ENCODE data around the gene FAM76B.
A peak's percentile ranks its signal among the peaks of the same experiment; 100 is the strongest.
"Not testable (repeated sequence)": the region's sequence is repeated elsewhere in the genome, so short reads cannot be mapped to it uniquely, and the experiment has no call there.

The FAM76B gene

DNA sequence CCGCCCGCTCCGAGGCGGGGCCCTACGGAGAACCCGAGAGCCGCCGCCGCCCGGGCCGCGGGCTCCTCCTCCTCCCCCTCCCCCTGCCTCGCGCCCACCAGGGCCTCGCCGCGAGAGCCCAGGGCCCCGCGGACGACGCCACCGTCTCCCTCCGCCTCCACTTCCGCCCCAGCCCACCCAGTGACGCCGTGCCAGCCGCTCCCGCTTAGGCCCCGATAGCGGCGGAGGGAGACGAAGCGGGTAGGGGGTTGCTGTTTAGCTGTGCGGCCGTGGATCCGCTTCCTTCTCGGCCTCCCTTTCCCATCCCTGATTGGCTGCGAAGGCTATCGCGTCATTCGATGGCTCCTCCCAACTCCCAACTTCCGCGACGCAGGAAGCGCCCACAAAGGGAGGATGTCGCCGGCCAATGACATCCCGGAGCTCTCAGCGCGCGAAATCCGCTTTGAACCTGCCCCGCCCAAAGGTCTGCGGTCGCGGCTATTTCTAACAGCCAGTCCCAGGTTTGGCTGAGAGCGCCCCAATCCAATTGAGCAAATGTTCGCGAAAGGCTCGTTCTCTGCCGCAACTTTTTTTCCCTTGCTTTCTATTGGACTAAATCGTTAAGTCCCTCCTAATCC, at the start of gene FAM76B:
Gene FAM76B, minus strand, starts transcription at position 277 of the 617 bp plus-strand sequence. CDS start 304 bp downstream, outside the sequence.
- peak; percentile 99 for DNase-seq

DNA sequence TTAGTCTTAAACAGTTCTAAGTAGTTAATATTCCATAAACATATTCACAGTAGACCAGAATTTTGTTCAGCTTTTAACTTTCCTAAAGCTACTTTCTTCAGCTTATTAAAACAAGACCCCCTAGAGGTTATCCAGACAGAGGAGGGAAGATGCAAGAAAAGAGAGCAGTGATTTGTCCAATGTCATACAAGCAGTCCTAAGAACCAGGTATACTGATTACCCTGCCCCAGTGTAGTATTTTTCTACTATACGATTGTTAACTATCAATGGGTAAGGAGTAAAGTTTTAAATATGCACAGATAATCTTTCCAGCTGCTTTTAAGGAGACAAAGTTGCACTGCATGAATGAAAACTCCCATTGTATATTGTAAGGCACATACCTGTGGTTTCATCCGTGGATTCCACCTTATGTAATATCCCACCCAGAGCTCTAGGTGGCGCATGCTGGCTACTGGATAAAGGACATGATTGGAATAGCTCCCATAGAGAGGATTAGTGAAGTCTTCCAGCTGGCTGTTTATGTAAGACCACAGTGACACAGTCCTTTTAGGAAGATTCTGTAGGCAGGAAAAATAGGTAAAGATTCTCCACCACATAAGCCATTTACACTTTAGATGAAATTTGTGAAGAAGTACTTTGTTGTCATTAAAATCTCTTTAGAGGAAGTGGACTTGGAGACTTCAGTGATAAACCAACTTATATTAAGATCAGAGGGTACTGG, 46.3 kb upstream of the FAM76B start:
- DNase-seq, result peak; percentile 93

DNA sequence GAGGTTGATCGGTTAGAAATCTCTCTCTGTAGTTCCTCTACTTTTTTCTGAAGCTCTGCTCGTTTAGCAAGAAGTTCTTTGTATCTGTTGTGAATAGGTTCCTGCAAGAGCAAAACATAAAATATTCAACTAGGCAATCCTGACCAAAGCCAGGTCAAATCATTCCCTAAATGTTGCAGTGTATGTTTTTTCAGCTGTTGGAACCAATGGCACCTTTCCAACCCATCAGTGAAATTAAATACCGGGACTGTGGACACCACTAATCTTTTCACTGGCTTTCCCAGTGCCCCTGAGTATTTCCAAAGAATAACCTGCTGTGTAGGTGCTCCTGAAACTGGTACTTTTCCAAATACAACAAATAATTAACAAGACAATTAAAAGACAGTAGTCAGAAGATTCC, 45.8 kb upstream of the FAM76B start:
- no peak for DNase-seq

DNA sequence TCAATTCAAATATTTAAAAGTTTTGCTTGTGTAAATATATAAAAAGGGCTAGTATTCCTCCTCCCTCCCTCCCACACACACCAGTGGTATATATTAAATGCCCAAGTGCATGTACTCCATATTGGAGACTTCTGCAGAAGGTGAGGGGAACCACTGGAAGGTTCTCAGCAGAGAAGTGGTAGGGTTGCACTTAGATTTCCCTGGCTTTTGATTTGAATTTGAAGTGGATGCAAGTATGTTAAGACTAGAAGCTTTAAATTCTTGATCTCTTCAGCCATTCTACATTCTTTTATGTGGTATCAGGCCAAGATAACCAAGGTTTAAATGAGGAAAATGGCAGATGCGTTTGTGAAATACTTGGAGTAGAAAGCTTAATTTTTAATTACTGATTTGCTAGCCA, 43.8 kb upstream of the FAM76B start:
- no peak for DNase-seq

DNA sequence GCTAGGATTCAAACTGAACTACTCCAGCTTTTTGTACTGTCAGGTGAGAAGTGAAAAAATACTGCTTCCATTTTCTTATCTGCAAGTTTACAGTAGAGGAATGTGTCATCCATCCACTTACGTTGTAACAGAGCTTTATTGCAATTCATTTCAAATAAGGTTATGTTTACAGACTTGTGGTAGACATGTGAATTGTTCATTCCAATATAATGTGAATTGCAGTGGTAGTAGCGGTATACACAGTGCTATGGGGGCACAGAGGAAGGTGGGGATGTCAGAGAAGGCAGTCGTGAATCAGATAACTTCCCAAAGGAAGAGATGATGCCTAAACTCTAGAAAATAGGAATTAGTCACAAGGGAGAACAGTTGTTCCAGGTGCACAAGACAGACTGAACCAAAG, 43.2 kb upstream of the FAM76B start:
- DNase-seq, result peak; percentile 79

DNA sequence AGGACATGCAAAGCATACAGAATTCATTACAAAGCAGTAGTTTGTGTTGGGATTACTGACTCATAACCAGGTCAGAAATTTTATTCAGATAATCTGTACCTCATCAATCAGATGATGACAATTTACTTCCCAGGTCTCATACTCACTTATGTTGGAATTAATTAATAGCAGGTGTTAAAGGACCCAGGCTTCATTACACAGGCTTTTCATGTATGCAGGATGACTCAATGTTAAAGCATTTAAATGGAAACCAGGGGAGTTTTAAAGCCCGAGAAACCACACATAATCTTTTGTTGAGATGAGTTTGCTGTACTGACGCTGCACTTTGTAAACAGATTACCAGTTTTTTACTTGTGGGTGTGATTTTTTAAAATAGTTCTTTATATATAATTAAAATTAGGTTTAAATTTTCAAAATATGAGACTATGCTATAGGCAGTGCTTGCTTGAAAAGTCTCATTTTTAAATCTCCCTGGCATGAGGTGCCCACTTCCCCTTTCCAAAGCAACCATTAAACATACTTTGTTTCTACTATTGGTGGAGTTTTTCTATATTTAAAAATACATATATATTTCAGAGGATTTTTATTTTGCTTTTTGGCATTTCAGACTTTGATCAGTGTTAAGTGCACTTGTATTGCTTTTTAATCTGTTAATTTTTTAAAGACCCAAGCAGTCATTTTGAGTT, 41.8 kb upstream of the FAM76B start:
- DNase-seq, result peak; percentile 91

DNA sequence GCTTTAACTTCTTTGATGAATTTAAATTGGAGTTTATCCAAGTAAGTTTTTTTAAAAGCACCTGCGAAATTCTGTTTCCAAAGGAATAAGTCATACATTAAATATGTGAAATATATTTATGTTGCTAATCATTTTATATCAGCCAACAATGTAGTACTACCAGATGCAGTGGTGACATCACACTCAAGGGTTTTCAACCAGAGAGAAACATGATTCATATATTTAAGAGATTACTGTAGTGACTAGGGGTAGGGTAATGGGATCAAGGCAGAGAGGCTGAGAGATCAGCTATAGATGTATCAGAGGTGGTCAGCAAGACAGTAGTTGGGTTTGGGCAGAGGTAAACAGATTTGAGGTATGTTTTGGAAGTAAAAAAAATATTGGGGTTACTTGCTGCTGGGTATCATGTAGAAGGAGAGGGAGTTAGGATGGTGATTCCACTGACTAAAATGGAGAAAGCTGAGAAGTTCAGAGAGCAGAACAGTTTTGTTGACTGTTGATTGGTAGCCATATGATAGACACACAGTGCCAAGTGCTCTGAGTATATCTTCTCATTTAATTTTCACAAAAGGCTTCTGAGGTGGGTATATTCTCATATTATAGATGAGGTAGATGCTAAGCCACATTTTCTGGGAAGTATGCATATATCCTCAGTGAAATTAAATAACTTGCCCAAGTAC, 40.1 kb upstream of the FAM76B start:
- DNase-seq, result peak; percentile 85

DNA sequence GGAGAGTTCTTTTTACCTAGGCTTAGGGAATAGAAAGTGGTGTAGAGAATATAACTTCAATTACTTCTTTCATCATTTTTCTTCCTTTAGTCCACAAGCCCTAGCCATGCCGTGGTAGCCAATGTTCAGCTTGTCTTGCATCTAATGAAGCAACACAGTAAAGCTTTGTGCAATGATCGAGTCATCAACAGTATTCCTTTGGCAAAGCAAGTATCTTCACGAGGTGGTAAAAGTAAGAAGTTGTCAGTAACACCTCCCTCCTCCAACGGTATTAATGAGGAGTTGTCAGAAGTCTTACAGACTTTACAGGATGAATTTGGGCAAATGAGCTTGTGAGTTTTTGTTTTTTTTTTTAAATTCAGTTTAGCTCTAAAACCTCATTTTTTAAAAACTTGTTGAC, 38.1 kb upstream of the FAM76B start:
- peak; percentile 14 for DNase-seq

DNA sequence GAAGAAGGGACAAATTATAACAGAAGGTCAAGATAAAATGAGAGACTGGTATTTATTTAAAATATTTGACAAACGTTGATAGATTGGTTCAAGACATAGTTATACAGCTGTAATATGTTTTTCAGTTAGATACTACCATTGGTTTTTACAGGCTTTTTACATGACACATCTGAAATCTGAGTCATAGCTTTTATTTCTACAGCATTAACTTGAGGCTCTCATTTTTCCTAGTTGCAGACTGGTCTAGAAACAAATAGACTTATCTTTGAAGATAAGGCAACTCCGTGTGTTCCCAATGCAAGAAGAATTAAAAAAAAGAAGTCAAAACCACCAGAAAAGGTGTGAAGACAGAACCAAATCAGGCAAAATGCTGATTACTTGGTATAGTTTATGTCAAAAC, 32.1 kb upstream of the FAM76B start:
- DNase-seq, result peak; percentile 60

DNA sequence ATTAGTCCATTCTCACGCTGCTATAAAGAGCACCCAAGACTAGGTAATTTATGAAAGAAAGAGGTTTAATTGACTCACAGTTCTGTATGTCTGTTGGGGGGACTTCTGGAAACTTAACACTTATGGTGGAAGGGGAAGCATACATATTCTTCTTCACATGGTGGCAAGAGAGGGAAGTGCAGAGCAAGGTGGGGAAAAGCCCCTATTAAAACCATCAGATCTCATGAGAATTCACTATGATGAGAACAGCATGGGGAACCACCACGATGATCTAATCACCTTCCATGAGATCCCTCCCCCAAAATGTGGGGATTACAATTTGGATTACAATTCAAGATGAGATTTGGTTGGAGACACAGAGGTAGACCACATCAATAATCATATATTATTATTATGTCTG, 26.5 kb upstream of the FAM76B start:
- no peak for DNase-seq

DNA sequence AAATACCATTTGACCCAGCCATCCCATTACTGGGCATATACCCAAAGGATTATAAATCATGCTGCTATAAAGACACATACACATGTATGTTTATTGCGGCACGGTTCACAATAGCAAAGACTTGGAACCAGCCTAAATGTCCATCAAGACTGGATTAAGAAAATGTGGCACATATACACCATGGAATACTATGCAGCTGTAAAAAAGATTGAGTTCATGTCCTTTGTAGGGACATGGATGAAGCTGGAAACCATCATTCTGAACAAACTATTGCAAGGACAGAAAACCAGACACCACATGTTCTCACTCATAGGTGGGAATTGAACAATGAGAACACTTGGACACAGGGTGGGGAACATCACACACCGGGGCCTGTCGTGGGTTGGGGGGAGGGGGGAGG, 21.5 kb upstream of the FAM76B start:
- not testable (repeated sequence) for DNase-seq

DNA sequence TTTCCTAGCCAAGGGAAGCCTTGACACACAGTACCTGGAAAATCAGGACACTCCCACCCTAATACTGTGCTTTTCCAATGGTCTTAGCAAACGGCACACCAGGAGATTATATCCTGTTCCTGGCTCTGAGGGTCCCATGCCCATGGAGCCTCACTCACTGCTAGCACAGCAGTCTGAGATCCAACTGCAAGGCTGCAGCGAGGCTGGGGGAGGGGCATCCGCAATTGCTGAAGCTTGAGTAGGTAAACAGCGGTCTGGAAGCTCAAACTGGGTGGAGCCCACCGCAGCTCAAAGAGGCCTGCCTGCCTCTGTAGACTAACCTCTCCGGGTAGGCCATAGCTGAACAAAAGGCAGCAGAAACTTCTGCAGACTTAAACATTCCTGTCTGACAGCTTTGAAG, 16.9 kb upstream of the FAM76B start:
- not testable (repeated sequence) for DNase-seq

DNA sequence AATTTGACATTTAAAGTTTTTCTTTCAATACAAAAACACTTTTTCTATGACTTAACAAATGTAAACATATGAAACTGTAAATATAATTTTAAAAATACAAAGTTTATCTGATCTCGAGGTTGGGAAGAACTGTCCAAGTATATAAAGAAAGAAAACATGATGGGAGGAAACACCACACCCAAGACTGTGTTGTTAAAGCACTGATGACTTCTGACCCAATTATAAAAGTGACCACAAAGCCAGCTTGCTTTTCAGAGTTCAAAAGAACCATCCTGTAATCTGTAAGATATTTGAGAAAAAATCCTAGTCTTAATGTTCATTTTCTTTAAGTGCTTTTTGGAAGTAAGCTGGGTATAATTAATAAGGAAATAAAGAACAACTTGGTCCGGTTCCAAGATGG, 16.3 kb upstream of the FAM76B start:
- no peak for DNase-seq

DNA sequence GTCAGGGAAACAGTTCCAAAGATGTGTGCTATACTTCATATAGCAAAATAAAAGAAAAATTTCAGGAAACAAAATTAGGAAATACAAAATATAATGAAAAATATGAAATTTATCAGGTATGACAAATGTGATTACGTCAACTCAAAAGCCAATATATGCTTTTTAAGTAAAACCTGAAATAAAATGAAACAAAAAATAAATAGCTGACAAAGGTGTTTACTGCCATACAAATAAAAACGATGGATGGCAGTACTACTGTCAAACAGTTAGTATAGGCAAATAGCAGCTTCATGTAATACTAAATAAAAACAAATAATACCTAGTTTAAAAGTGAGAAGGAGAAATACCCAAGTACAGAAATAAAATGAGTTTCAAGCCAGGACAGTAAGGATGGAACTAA, 14.4 kb upstream of the FAM76B start:
- DNase-seq, result no peak

DNA sequence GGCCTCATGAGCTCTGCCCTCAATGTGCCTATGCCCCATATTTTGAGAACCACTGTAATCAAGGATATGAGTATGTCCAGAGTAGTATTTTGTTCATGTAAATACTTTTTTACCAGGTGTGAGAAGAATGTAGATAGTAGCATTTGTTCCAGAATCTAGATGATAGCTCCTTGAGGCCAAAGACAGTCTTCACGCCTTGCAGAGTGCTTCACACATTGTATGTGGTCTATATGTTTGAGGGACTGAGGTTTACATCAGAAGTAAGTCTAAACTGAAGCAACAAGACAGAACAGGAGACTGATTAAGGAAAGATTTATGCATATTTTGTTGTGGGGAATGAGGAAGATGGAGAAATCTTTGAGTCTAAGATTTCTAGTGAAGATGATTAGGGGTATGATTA, 13.2 kb upstream of the FAM76B start:
- no peak for DNase-seq

DNA sequence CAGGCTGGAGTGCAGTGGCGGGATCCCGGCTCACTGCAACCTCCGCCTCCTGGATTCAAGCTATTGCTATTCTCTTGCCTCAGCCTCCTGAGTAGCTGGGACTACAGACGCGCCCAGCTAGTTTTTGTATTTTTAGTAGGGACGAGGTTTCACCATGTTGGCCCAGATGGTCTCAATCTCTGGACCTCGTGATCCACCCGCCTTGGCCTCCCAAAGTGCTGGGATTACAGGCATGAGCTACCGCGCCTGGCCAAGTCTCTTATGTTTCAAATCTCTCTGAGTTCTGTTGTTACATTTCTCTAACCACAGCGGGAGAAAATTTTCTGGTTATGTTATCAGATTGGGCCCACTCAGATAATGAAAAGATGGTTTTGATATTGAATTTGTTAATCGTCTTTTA, 10.9 kb upstream of the FAM76B start:
- DNase-seq, result no peak

DNA sequence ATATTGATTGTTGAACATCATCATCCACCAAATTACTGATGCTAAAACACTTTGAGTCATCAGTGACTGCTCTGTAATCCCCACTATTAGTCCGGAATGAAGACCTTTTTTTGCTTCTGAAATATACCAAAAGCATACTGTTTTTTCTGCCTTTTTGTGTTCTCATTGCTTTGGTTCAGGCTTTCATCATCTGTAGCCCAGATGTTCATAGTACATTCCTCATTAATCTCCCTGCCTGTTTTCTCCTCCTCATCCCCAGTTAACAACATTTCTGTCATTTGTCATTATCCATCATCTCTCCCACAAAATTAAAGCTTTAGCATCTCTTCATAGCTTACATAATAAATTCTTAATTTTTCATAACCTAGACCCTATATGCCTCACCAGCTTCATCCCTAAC, 10.0 kb upstream of the FAM76B start:
- DNase-seq, result no peak

DNA sequence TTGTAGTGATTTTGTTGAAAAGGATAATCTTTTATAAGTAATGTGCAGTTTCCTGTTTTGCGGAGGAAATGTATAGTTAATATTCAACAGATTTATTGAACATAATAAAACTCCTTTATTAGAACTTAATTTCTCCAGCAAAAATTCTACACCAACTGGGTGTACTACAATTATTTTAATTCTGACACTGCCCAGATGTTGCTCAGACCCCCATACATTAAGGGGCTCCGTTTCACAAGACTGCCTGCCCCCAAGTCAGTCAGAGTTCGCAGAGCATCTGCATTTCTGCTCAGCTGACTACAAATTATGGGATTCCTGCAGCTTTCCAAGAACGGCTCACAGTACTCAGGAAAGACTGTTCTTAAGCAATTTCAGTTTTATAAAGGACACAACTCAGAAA, 6.9 kb upstream of the FAM76B start:
- DNase-seq, result no peak

DNA sequence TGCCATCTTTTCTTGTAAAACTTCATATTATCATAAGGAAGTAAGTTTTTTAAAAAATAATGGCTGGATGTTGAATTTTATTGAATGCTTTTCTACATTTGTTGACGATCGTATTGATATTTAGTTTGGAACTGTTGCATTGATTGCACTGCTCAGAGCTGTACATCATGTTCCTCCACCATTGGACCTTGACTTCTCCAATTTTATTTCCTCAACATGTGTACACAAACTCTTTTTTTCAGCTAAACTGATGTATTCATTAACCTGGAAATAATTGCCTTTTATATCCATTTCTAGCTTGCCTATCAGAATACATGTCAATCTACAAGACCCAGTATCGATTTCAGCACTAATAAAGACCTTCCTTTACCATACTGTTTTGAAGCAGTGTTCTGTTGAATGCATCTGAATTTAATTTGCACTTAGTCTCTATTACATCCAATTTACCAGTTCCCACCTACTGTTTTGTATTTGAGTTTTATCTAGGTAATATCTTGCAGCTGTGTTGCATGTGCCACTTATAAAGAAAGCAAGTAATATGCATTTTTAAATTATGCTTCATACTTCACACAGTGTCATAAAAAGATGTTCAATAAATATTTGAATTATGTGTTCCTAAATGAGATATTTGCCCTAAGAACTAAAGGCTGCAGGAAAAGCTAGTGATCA, 6.2 kb upstream of the FAM76B start:
- DNase-seq, result no peak

DNA sequence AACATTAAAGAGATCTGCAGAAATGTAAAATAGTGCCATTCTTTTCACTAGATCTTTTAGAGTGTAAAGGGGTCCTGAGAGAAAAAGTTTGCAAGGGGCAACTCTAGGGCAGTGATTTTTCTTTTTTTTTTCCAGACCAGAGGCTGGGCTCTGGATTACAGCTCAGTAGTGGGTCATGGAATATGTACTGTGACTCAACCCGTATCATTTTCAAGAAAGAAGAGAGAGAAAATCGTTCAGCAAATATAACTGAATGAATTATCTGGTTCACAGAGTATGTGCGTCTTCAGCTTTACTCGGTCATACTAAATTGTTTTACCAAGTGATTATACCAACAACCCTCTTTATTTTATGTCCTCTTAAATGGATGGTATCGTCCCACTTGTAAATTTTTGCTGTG, 4.5 kb upstream of the FAM76B start:
- no peak for DNase-seq

DNA sequence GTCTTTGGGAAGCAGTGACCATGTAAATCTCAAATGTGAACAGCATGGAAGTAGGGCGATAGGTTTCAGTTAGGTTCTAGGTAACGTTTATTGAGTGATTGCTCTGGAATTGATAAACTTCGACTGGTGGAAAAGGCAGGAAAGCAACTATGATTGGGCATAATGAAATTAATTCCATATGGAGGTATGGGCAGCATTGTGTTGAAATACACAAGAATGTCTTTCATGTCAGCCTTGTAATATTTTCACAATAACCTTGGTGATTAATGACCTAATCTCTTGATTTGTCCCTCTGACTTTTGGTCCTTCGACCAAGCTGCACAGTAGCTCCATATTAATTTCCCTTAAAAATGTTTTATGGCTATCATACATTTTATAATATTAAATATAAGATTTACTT, 3.5 kb upstream of the FAM76B start:
- DNase-seq, result peak; percentile 8

DNA sequence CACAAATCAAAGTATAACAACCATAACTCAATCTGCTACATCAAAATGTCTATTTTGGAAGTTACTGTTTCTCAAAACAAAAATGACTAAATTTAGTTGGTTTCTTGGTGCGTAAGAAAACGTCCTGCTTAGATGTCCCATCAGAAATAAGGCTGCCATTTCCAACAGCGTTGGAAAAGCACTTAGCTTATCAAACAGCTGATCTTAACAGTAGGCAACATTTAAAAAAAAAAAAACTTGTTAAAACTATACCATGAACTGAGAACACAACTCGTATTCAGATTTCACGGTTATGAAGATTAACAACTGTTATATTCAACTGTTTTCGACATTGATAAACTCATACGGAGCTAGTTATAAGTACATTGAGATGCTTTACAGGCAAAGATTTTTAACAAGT, 3.1 kb upstream of the FAM76B start:
- no peak for DNase-seq

DNA sequence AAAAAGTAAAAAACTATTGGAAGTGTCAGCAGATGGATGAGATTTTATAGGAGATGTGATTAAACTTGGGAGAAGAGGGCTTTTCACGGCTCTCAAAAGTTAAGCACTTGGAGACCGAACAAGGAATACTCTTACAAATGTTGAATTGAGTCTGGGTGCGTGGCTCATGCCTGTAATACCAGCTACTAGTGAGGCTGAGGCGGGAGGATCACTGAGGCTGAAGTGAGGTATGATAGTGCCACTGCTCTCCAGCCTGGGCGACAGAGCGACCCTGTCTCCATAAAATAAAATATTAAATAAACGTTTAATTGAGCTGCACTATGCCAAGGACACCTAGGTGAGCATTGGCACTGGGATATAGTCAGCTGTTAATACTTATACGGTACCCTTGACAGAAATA, 2.6 kb upstream of the FAM76B start:
- no peak for DNase-seq
